Endothelial cell of umbilical vein (primary cell): ENCODE results near the gene SP8. TPM values are rescaled to one million over a fixed set of nuclear protein-coding genes. Genes with fewer than 3 reads are reported as not detected.

Experiments
- BruUV-seq: library from RNA; stranded (reverse); fragments of 400-500 nt; replicated peaks from 2 replicates; lab custom pipeline; 2021; lab: Mats Ljungman, UMichigan
- CTCF ChIA-PET: fragments of 300-600, 350-600 bp; sonication (Branson Sonifier 250); formaldehyde crosslinking; loops from one replicate; lab custom pipeline; 2021; ENCODE audit warnings: antibody characterized with exemption, inconsistent platforms; lab: Charles Lee
- POLR2A ChIA-PET: fragments of 300-600, 350-600 bp; sonication (Branson Sonifier 250); formaldehyde crosslinking; loops from one replicate; lab custom pipeline; 2021; ENCODE audit warnings: antibody characterized with exemption, inconsistent platforms; lab: Charles Lee
- DNase-seq: peaks from one replicate; pipeline ENCODE4 v3.0.0-alpha.2; 2011; ENCODE audit warnings: low read depth, low spot score
- FAIRE-seq: peaks from 2 replicates; lab custom pipeline; 2011; peaks lifted over from hg19 to GRCh38; lab: Jason Lieb, UNC
- H2AFZ ChIP-seq: 2 replicates; pipeline ENCODE4 v1.6.0; 2012; ENCODE audit warnings: low read depth, low read length, control low read depth, inconsistent platforms
- H3K27ac ChIP-seq: 2 replicates; pipeline ENCODE4 v1.5.1; 2011; ENCODE audit warnings: low read depth, mild to moderate bottlenecking, control low read depth, low read length, moderate library complexity; ENCODE audit not compliant: insufficient read depth
- H3K27me3 ChIP-seq, 2 experiments: 2 replicates each; pipeline versions ENCODE4 v1.6.0 to v1.6.1; 2011; ENCODE audit warnings: low read length in 2 of 2, mixed read lengths in 1 of 2; ENCODE audit not compliant: control insufficient read depth in 2 of 2, insufficient read depth in 2 of 2
- H3K36me3 ChIP-seq, 2 experiments: 2 replicates in 1 of 2; 3 replicates in 1 of 2; pipeline ENCODE4 v1.5.1; 2011; ENCODE audit warnings: low read length in 2 of 2, mild to moderate bottlenecking in 1 of 2, moderate library complexity in 1 of 2; ENCODE audit not compliant: control insufficient read depth in 2 of 2, insufficient read depth in 2 of 2; ENCODE audit errors: extremely low read depth in 1 of 2
- H3K4me1 ChIP-seq: 3 replicates; pipeline ENCODE4 v1.5.1; 2011; ENCODE audit warnings: mild to moderate bottlenecking, low read length; ENCODE audit not compliant: control insufficient read depth, insufficient read depth; ENCODE audit errors: extremely low read depth
- H3K4me2 ChIP-seq: 2 replicates; pipeline ENCODE4 v1.6.1; 2011; ENCODE audit warnings: low read length, control low read depth, mixed read lengths; ENCODE audit not compliant: insufficient read depth
- H3K4me3 ChIP-seq, 3 experiments: fragments of 200-600 bp in 1 of 3; sonication (generic), shearing (Covaris generic) in 1 of 3; replicated peaks in 1 of 3; 2 replicates each; pipeline ENCODE4 v1.5.1; 2011 to 2016; ENCODE audit warnings: control low read depth in 3 of 3, low read length in 3 of 3, mild to moderate bottlenecking in 2 of 3, inconsistent platforms in 1 of 3, low read depth in 1 of 3, moderate library complexity in 1 of 3; ENCODE audit not compliant: insufficient read depth in 1 of 3
- H3K79me2 ChIP-seq: 2 replicates; pipeline ENCODE4 v1.6.0; 2012; ENCODE audit warnings: low read length, inconsistent platforms; ENCODE audit not compliant: control insufficient read depth, insufficient read depth
- H3K9ac ChIP-seq: replicated peaks from 2 replicates; pipeline ENCODE3; 2011; ENCODE audit warnings: low read length, control low read depth; ENCODE audit not compliant: insufficient read depth; ENCODE audit errors: extremely low read depth
- H3K9me1 ChIP-seq: replicated peaks from 3 replicates; pipeline ENCODE4 v1.6.0; 2011; ENCODE audit warnings: mild to moderate bottlenecking, low read length; ENCODE audit not compliant: control insufficient read depth, insufficient read depth; ENCODE audit errors: extremely low read depth
- H3K9me3 ChIP-seq: replicated peaks from 2 replicates; pipeline ENCODE4 v1.5.1; 2012; ENCODE audit warnings: low read length, inconsistent platforms; ENCODE audit not compliant: control insufficient read depth, insufficient read depth
- H4K20me1 ChIP-seq: replicated peaks from 2 replicates; pipeline ENCODE3; 2011; ENCODE audit warnings: mild to moderate bottlenecking, low read length; ENCODE audit not compliant: control insufficient read depth, insufficient read depth; ENCODE audit errors: extremely low read depth
- EZH2 ChIP-seq: IDR thresholded peaks from 2 replicates; pipeline ENCODE4 v1.6.1; 2012; ENCODE audit warnings: borderline replicate concordance, low read depth, mild to moderate bottlenecking, moderate library complexity, low read length, inconsistent platforms; ENCODE audit not compliant: severe bottlenecking
- FOS ChIP-seq: IDR thresholded peaks from 2 replicates; pipeline ENCODE4 v1.6.1; 2011; ENCODE audit warnings: mild to moderate bottlenecking, low read length, moderate library complexity, borderline replicate concordance; ENCODE audit not compliant: insufficient read depth
- GATA2 ChIP-seq: IDR thresholded peaks from 2 replicates; pipeline ENCODE4 v1.7.0; 2011; ENCODE audit warnings: low read depth, mild to moderate bottlenecking, moderate library complexity, mixed read lengths, low read length; ENCODE audit not compliant: insufficient read length, insufficient read depth
- JUN ChIP-seq: IDR thresholded peaks from 2 replicates; pipeline ENCODE4 v1.6.1; 2011; ENCODE audit warnings: borderline replicate concordance, low read depth; ENCODE audit not compliant: insufficient read length, insufficient read depth
- MAX ChIP-seq: IDR thresholded peaks from 2 replicates; pipeline ENCODE4 v1.6.1; 2011; ENCODE audit not compliant: insufficient read depth, insufficient read length
- MYC ChIP-seq: IDR thresholded peaks from one replicate; pipeline ENCODE4 v1.6.1; 2011; ENCODE audit warnings: mild to moderate bottlenecking, low read depth, low read length
- POLR2A ChIP-seq: IDR thresholded peaks from 2 replicates; pipeline ENCODE4 v1.6.1; 2012; ENCODE audit warnings: low read depth, mild to moderate bottlenecking, control low read depth, low read length
- POLR2AphosphoS5 ChIP-seq: IDR thresholded peaks from 2 replicates; pipeline ENCODE4 v1.6.1; 2012; ENCODE audit warnings: low read depth, mild to moderate bottlenecking, control low read depth, low read length, moderate library complexity; ENCODE audit not compliant: insufficient read depth
- dilution Hi-C: fragments of 300-500 bp; cut with MboI; formaldehyde crosslinking; loops from one replicate; pipeline ENCODE4 v1.15.0; 2019; ENCODE audit warnings: low sequenced_read_pairs; ENCODE audit not compliant: extremely low pct_ligation_motif_present
- intact Hi-C: fragments of 100-400 bp; cut with micrococcal nuclease; formaldehyde crosslinking; loops from one replicate; pipeline ENCODE4 v1.10.0; 2022
- polyA plus RNA-seq, 4 experiments: library from polyadenylated mRNA; depleted of rRNA in 3 of 4; stranded (reverse) in 3 of 4; unstranded in 1 of 4; fragments of >200 nt; gene quantifications; 2 replicates each; pipeline versions ENCODE4 v1.2.1 to v1.2.3, GENCODE V29; 2011 to 2012; ENCODE audit warnings: missing spikeins in 1 of 4
- total RNA-seq: library from RNA; stranded (reverse); gene quantifications from 2 replicates; pipeline ENCODE4 v1.2.3, GENCODE V29; 2021
- TF ChIP-seq, protein P1 (sequence below), 2 donors: IDR thresholded peaks; 1 replicate in 1 of 2; 2 replicates in 1 of 2; pipeline ENCODE4 v1.5.1; 2011; ENCODE audit warnings: low read length in 2 of 2, mild to moderate bottlenecking in 2 of 2, moderate library complexity in 2 of 2, control low read depth in 1 of 2, inconsistent platforms in 1 of 2, low read depth in 1 of 2; ENCODE audit not compliant: insufficient read depth in 1 of 2; ENCODE audit errors: extremely low read depth in 1 of 2

SP8 gene
- total and polyA plus RNA-seq, 2 donors (not counting 3 experiments of a cell fraction or from before 2014, with no cell fraction given): 0.38 to 0.92 TPM

DNA sequence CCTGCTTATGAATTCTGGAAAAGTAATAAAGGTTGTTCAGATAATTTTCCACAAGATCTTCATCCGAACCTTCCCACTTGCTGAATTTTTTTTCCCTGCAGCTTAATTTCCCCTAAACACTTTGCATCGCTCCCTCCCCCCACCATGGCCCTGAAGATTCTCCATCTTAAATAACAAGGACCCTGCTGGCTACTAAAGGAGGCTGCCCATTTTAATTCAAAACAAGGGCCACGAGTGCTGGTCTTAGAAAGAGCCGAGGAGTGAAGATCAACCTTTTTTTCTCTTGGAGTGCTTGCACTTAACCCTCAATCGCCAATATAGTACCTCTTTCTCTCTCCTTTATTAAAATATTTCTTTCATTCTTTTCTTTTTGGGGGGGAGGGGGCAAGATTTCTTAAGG lies 9.2 kb upstream of the SP8 start:
- BruUV-seq: no TSS peak
- H3K9me3 ChIP-seq: no peaks in the 10 kb centered on the region
- peaks cover 6% of the 10 kb centered on the region for H3K4me1 ChIP-seq
- intact Hi-C loops: loop anchor here (1.0 kb wide), 1 partner anchor 9 kb away; no protein-coding TSS in a partner anchor
- ChIA-PET CTCF (no interaction called here), POLR2A (interaction anchor here (0.5 kb wide), 1 partner anchor 8 kb away, joined by 11 read pairs; no protein-coding TSS in a partner anchor)
- FAIRE-seq: no peak
- DNase-seq: no peak
- no peaks in the 10 kb centered on the region for H3K36me3 ChIP-seq
- H3K27ac ChIP-seq: no peak overlapping the region
- no peak for TF ChIP-seq GATA2
- no peak for TF ChIP-seq POLR2AphosphoS5
- no peak for TF ChIP-seq MYC
- TF ChIP-seq POLR2A: no peak
- TF ChIP-seq, protein P1, sequence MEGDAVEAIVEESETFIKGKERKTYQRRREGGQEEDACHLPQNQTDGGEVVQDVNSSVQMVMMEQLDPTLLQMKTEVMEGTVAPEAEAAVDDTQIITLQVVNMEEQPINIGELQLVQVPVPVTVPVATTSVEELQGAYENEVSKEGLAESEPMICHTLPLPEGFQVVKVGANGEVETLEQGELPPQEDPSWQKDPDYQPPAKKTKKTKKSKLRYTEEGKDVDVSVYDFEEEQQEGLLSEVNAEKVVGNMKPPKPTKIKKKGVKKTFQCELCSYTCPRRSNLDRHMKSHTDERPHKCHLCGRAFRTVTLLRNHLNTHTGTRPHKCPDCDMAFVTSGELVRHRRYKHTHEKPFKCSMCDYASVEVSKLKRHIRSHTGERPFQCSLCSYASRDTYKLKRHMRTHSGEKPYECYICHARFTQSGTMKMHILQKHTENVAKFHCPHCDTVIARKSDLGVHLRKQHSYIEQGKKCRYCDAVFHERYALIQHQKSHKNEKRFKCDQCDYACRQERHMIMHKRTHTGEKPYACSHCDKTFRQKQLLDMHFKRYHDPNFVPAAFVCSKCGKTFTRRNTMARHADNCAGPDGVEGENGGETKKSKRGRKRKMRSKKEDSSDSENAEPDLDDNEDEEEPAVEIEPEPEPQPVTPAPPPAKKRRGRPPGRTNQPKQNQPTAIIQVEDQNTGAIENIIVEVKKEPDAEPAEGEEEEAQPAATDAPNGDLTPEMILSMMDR (IDR thresholded peaks at IDR 0.05; ENCODE audit: extremely low read depth in 1 of 2, insufficient read depth in 1 of 2, low read depth in 1 of 2, low read length in 2 of 2): no peak
- no peak for TF ChIP-seq EZH2
- TF ChIP-seq MAX: no peak
- TF ChIP-seq JUN: no peak
- no peak for TF ChIP-seq FOS
- H3K9me1 ChIP-seq: no peaks in the 10 kb centered on the region
- peaks cover 74 to 91% of the 10 kb centered on the region in 2 experiments for H3K27me3 ChIP-seq
- no peak overlapping the region for H3K4me3 ChIP-seq
- dilution Hi-C loops: no loop called here
- H2AFZ ChIP-seq: no peak overlapping the region
- H3K4me2 ChIP-seq: no peak overlapping the region
- no peaks in the 10 kb centered on the region for H4K20me1 ChIP-seq
- H3K79me2 ChIP-seq: no peaks in the 10 kb centered on the region
- H3K9ac ChIP-seq: no peak overlapping the region
